Gastrocnemius medialis (tissue), 4 donors: ENCODE results near the gene BAAT.

Source experiments
- POLR2A ChIP-seq, 2 donors: fragments of 450-650 bp; IDR thresholded peaks; one replicate each; pipeline ENCODE4 v1.6.1; 2017; ENCODE audit warnings: antibody characterized with exemption in 2 of 2, mild to moderate bottlenecking in 2 of 2, moderate library complexity in 2 of 2
- TF ChIP-seq, protein P1 (sequence below), 5 experiments: fragments of 450-650 bp in 3 of 5; fragments of 200-600 bp in 2 of 5; sonication (generic) in 2 of 5; IDR thresholded peaks in 4 of 5; conservative IDR thresholded peaks in 1 of 5; 1 replicate in 4 of 5; 2 replicates in 1 of 5; pipeline ENCODE4 v1.5.1; 2016 to 2019; ENCODE audit warnings: antibody characterized with exemption in 5 of 5, mild to moderate bottlenecking in 3 of 5, moderate library complexity in 3 of 5

DNA sequence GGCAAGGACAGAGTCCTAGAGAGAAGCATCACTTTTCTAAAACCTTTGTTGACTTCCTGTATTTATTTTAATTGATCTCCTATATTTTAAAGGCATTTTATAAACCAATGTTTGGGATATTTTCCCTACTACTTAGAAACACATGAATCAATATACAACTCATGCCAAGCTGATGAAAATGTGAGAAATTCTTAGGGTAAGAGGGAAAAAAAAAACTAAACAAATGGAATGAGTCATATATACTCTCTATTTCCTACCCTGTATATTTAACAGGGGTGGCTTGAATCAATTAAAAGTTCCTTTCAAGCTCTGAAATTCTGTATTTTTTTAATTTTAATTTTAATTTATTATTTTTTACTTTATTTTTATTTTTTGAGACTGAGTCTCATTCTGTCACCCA lies 19.6 kb downstream of the BAAT start:
- TF ChIP-seq, protein P1, sequence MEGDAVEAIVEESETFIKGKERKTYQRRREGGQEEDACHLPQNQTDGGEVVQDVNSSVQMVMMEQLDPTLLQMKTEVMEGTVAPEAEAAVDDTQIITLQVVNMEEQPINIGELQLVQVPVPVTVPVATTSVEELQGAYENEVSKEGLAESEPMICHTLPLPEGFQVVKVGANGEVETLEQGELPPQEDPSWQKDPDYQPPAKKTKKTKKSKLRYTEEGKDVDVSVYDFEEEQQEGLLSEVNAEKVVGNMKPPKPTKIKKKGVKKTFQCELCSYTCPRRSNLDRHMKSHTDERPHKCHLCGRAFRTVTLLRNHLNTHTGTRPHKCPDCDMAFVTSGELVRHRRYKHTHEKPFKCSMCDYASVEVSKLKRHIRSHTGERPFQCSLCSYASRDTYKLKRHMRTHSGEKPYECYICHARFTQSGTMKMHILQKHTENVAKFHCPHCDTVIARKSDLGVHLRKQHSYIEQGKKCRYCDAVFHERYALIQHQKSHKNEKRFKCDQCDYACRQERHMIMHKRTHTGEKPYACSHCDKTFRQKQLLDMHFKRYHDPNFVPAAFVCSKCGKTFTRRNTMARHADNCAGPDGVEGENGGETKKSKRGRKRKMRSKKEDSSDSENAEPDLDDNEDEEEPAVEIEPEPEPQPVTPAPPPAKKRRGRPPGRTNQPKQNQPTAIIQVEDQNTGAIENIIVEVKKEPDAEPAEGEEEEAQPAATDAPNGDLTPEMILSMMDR (IDR thresholded peaks at IDR 0.05 in 4 of 5, conservative IDR thresholded peaks at IDR 0.05 in 1 of 5): no peak
- TF ChIP-seq POLR2A (IDR thresholded peaks at IDR 0.05): no peak
